ENCODE measurements around the gene KCP.

Gene KCP

DNA sequence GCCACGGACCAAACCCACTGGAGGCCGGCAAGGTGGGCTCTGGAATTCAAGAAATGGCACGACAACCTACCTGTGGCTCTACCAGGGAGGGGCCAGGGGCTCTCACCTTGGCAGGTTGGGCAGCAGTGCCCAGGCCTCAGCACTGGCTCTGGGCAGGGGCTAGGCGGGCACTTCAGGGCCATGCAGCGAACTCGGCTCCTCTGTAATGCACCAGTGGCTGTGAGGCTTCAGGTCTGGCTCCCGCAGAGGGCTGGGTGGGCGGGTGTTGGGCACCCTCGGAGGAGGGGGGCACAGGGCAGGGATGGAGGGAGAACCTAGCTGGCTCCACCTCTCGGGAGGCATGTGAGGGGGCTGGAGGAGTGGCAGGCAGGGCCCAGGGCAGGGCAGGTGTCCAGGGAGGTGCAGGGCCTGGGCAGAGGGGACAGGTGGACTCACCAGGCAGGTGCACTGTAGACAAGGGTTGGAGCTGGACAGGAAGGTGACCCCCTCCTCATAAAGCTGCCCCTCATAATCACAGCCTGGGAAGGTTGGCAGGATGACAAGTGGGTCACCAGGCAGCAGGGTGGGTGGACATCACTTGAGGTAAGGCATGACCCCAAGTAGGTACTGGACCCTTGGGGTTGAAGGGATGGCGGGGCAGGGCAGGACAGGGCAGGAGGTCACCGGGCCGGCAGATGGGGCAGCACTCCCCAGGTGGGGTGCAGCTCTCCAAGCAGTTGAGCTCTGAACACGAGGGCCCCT lies 6.7 kb downstream of the KCP start:
- CTCF ChIA-PET: no interaction called here
- TF ChIP-seq HDGF (IDR thresholded peaks at IDR 0.05; ENCODE audit: borderline replicate concordance) (no peak), BHLHE40 (IDR thresholded peaks at IDR 0.05; ENCODE audit: borderline replicate concordance) (no peak), L3MBTL2 (conservative IDR thresholded peaks at IDR 0.05) (no peak), FOXA1 (IDR thresholded peaks at IDR 0.05) (no peak), FOXM1 (IDR thresholded peaks at IDR 0.05; ENCODE audit: borderline replicate concordance) (no peak), ELF4 (IDR thresholded peaks at IDR 0.05) (no peak)
- DNase-seq (ENCODE audit: extremely low spot score): no peak
- POLR2A ChIA-PET: no interaction called here

DNA sequence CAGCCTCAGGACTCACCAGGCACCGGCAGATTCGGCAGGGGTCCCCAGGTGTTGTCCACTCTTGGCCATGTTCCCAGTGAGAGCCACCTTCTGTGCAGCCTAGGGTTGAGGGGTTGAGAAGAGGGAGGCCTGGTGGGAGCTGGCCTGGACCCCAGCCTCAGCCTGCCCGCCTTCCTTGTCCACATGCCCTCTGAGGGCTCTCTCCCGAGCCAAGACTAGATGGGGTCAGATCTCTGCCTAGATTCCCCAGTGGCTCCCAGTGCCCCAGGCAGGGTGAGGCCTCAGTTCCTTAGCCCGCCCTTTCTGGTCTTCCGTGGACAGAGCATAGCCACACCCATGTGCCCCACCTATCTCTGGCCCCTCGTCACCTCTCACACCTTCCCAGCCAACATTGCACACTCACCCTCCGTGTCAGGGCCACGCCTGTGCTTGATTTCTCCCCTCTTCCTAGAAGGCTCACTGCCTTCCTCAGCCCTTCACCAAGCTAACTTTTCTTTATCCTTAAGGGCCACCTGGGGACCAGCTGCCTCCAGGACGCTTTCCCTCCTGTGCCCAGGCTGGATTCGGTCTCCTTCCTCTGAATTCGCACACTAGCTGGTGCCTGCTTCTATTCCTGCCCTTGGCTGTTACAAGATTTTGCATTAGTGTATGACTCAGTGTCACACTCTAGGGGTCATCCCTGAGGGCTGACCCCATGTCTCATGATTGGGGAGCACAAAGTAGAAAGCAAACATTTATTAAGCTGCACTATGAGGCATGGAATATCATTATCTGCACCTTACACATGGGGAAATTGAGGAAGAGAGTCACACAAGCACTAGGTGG lies 7.5 kb downstream of the KCP start:
- TF ChIP-seq SUZ12 (IDR thresholded peaks at IDR 0.05) (no peak), LEF1 (IDR thresholded peaks at IDR 0.05; ENCODE audit: borderline replicate concordance) (no peak), NFRKB (IDR thresholded peaks at IDR 0.05) (no peak), FOXA1 (IDR thresholded peaks at IDR 0.05) (no peak)
- CTCF ChIA-PET: no interaction called here
- POLR2A ChIA-PET: no interaction called here
- DNase-seq (ENCODE audit: extremely low spot score): no peak

DNA sequence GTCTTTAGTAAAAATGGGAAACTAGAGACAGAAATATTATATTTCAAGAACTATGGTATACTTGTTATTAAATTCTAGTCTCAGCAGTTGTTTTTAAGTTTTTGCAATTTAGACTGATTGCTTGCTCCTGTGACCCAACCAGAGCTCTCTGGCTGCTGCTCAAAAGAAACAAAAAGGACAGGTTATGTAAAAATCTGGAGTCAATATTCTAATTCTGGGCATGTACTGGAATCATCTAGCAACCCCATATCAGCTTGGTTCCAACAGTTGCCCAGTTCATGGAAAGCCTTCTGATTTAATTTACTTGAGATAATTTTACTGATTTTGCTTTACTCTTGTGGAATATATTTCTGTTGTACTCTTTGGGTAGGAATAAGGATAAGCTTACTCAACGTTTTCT lies 10.3 kb downstream of the KCP start:
- CTCF ChIA-PET: no interaction called here
- POLR2A ChIA-PET: no interaction called here
- no peak for DNase-seq (ENCODE audit: extremely low spot score)
- TF ChIP-seq ARNT (IDR thresholded peaks at IDR 0.05) (no peak), ELF4 (IDR thresholded peaks at IDR 0.05) (no peak), PKNOX1 (IDR thresholded peaks at IDR 0.05) (no peak), SP1 (IDR thresholded peaks at IDR 0.05) (no peak), FOXA1 (IDR thresholded peaks at IDR 0.05) (no peak), NFRKB (IDR thresholded peaks at IDR 0.05) (no peak), FOXM1 (IDR thresholded peaks at IDR 0.05; ENCODE audit: borderline replicate concordance) (no peak), ZNF384 (IDR thresholded peaks at IDR 0.05) (no peak), FOXK2 (IDR thresholded peaks at IDR 0.05) (no peak), BHLHE40 (IDR thresholded peaks at IDR 0.05; ENCODE audit: borderline replicate concordance) (no peak), TARDBP (IDR thresholded peaks at IDR 0.05) (no peak), SUZ12 (IDR thresholded peaks at IDR 0.05) (no peak), LEF1 (IDR thresholded peaks at IDR 0.05; ENCODE audit: borderline replicate concordance) (no peak), HDGF (IDR thresholded peaks at IDR 0.05; ENCODE audit: borderline replicate concordance) (no peak), L3MBTL2 (conservative IDR thresholded peaks at IDR 0.05) (no peak)

DNA sequence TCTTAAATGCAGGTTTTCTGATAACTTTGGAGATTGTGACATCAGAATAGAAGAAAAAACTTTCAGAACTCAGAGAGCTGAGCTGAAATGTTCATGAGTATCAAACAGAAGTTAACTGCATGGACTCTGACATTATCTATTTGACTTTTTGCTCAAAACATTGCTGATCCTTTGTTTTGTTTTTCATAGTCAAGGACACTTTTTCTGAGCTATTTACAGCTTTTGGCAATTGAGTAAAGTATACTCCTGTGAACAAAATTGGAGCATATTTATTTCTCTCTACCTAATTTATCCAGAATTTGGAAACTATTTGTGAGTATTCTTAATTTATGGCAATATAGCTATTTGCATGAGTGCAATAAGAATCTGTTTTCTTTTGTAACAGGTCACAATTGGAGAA lies 11.1 kb downstream of the KCP start:
- ChIA-PET CTCF (no interaction called here), POLR2A (no interaction called here)
- no peak for DNase-seq (ENCODE audit: extremely low spot score)
- TF ChIP-seq SUZ12 (IDR thresholded peaks at IDR 0.05) (no peak), ELF4 (IDR thresholded peaks at IDR 0.05) (no peak), NFRKB (IDR thresholded peaks at IDR 0.05) (no peak), CTBP1 (IDR thresholded peaks at IDR 0.05; ENCODE audit: borderline replicate concordance) (no peak), LEF1 (IDR thresholded peaks at IDR 0.05; ENCODE audit: borderline replicate concordance) (no peak), ZNF384 (IDR thresholded peaks at IDR 0.05) (no peak), FOXA1 (IDR thresholded peaks at IDR 0.05) (no peak), SP1 (IDR thresholded peaks at IDR 0.05) (no peak), BHLHE40 (IDR thresholded peaks at IDR 0.05; ENCODE audit: borderline replicate concordance) (no peak), FOXK2 (IDR thresholded peaks at IDR 0.05) (no peak), HDGF (IDR thresholded peaks at IDR 0.05; ENCODE audit: borderline replicate concordance) (no peak), PKNOX1 (IDR thresholded peaks at IDR 0.05) (no peak), L3MBTL2 (conservative IDR thresholded peaks at IDR 0.05) (no peak), TARDBP (IDR thresholded peaks at IDR 0.05) (no peak), FOXM1 (IDR thresholded peaks at IDR 0.05; ENCODE audit: borderline replicate concordance) (no peak), ARNT (IDR thresholded peaks at IDR 0.05) (no peak)

- no peak for DNase-seq (ENCODE audit: extremely low spot score)
- POLR2A ChIA-PET: no interaction called here
- TF ChIP-seq FOXM1 (IDR thresholded peaks at IDR 0.05; ENCODE audit: borderline replicate concordance) (no peak), SP1 (IDR thresholded peaks at IDR 0.05) (no peak), ZNF384 (IDR thresholded peaks at IDR 0.05) (no peak), CTBP1 (IDR thresholded peaks at IDR 0.05; ENCODE audit: borderline replicate concordance) (no peak), BHLHE40 (IDR thresholded peaks at IDR 0.05; ENCODE audit: borderline replicate concordance) (no peak), PKNOX1 (IDR thresholded peaks at IDR 0.05) (no peak), LEF1 (IDR thresholded peaks at IDR 0.05; ENCODE audit: borderline replicate concordance) (no peak)
- CTCF ChIA-PET: interaction anchor here (0.7 kb wide), 1 partner anchor 54 kb away, joined by 3 read pairs; no protein-coding TSS in a partner anchor
These were observed 15.2 kb downstream of the KCP start for GRCh38 chr7:128895320-128895719.

GRCh38 chr7:128894101-128894440 lies 16.4 kb downstream of the KCP start:
- CTCF ChIA-PET: no interaction called here
- no peak for DNase-seq (ENCODE audit: extremely low spot score)
- no peak for TF ChIP-seq L3MBTL2 (conservative IDR thresholded peaks at IDR 0.05)
- TF ChIP-seq ELF4 (IDR thresholded peaks at IDR 0.05): no peak
- TF ChIP-seq SUZ12 (IDR thresholded peaks at IDR 0.05): no peak
- no peak for TF ChIP-seq CTBP1 (IDR thresholded peaks at IDR 0.05; ENCODE audit: borderline replicate concordance)
- TF ChIP-seq FOXK2 (IDR thresholded peaks at IDR 0.05): no peak
- TF ChIP-seq TARDBP (IDR thresholded peaks at IDR 0.05): no peak
- TF ChIP-seq SP1 (IDR thresholded peaks at IDR 0.05): no peak
- no peak for TF ChIP-seq ARNT (IDR thresholded peaks at IDR 0.05)
- TF ChIP-seq ZNF384 (IDR thresholded peaks at IDR 0.05): no peak
- TF ChIP-seq NFRKB (IDR thresholded peaks at IDR 0.05): no peak
- TF ChIP-seq HDGF (IDR thresholded peaks at IDR 0.05; ENCODE audit: borderline replicate concordance): no peak
- POLR2A ChIA-PET: no interaction called here
